ENCODE data around the gene DNAH12. TPM values are rescaled to one million over a fixed set of nuclear protein-coding genes. Genes with fewer than 3 reads are reported as not detected.
"Not testable (repeated sequence)": the region's sequence is repeated elsewhere in the genome, so short reads cannot be mapped to it uniquely, and the experiment has no call there.

The DNAH12 gene
- total and polyA plus RNA-seq, 2 donors (not counting 3 experiments of a cell fraction or from before 2014, with no cell fraction given) = 0.06 to 0.20 TPM

GRCh38 chr3:57444469-57444868, 99.7 kb downstream of the DNAH12 start:
- Histone ChIP-seq H3K4me3 (replicated peaks in 1 of 3; ENCODE audit: insufficient read depth in 1 of 3, low read depth in 1 of 3, low read length in 3 of 3) (no peak overlapping the region), H3K9me3 (replicated peaks; ENCODE audit: control insufficient read depth, insufficient read depth, low read length) (no peaks in the 10 kb centered on the region), H3K36me3 (ENCODE audit: control insufficient read depth in 2 of 2, extremely low read depth in 1 of 2, insufficient read depth in 2 of 2, low read length in 2 of 2) (no peaks in the 10 kb centered on the region), H3K27ac (ENCODE audit: insufficient read depth, low read depth, low read length) (peak overlapping the region; percentile 41), H3K9ac (replicated peaks; ENCODE audit: extremely low read depth, insufficient read depth, low read length) (peak overlapping the region; percentile 16), H3K9me1 (replicated peaks; ENCODE audit: control insufficient read depth, extremely low read depth, insufficient read depth, low read length) (no peaks in the 10 kb centered on the region), H3K4me2 (ENCODE audit: insufficient read depth, low read length) (peak overlapping the region; percentile 70), H2AFZ (ENCODE audit: low read depth, low read length) (peak overlapping the region; percentile 29), H4K20me1 (replicated peaks; ENCODE audit: control insufficient read depth, extremely low read depth, insufficient read depth, low read length) (no peaks in the 10 kb centered on the region), H3K79me2 (ENCODE audit: control insufficient read depth, insufficient read depth, low read length) (no peaks in the 10 kb centered on the region), H3K27me3 (ENCODE audit: control insufficient read depth in 2 of 2, insufficient read depth in 2 of 2, low read length in 2 of 2) (no peaks in the 10 kb centered on the region), H3K4me1 (ENCODE audit: control insufficient read depth, extremely low read depth, insufficient read depth, low read length) (peaks cover 5% of the 10 kb centered on the region)
- peak; percentile 68 for TF ChIP-seq FOS (IDR thresholded peaks at IDR 0.05; ENCODE audit: borderline replicate concordance, insufficient read depth, low read length)
- no peak for TF ChIP-seq MAX (IDR thresholded peaks at IDR 0.05; ENCODE audit: insufficient read depth, insufficient read length)
- peak; percentile 37 for TF ChIP-seq JUN (IDR thresholded peaks at IDR 0.05; ENCODE audit: borderline replicate concordance, insufficient read depth, insufficient read length, low read depth)
- no peak for TF ChIP-seq MYC (IDR thresholded peaks at IDR 0.05; ENCODE audit: low read depth, low read length)
- CTCF ChIA-PET = interaction anchor here (1.3 to 2.7 kb wide), 2 partner anchors 10 to 47 kb away, joined by 3 to 10 read pairs; no protein-coding TSS in a partner anchor
- dilution Hi-C loops (cut with MboI; ENCODE audit: extremely low pct_ligation_motif_present, low sequenced_read_pairs) = no loop called here
- POLR2A ChIA-PET = no interaction called here
- BruUV-seq (replicated peaks) = no TSS peak
- FAIRE-seq (peak; percentile 63), DNase-seq (ENCODE audit: low read depth, low spot score) (peak; percentile 50)
- intact Hi-C loops (cut with micrococcal nuclease) = no loop called here

- POLR2A ChIA-PET; H3K9me1 ChIP-seq (replicated peaks; ENCODE audit: control insufficient read depth, extremely low read depth, insufficient read depth, low read length); BruUV-seq (replicated peaks); H2AFZ ChIP-seq (ENCODE audit: low read depth, low read length); H3K4me1 ChIP-seq (ENCODE audit: control insufficient read depth, extremely low read depth, insufficient read depth, low read length); intact Hi-C loops (cut with micrococcal nuclease); H3K79me2 ChIP-seq (ENCODE audit: control insufficient read depth, insufficient read depth, low read length); H4K20me1 ChIP-seq (replicated peaks; ENCODE audit: control insufficient read depth, extremely low read depth, insufficient read depth, low read length); CTCF ChIA-PET; H3K27me3 ChIP-seq (ENCODE audit: control insufficient read depth in 2 of 2, insufficient read depth in 2 of 2, low read length in 2 of 2); dilution Hi-C loops (cut with MboI; ENCODE audit: extremely low pct_ligation_motif_present, low sequenced_read_pairs); H3K9me3 ChIP-seq (replicated peaks; ENCODE audit: control insufficient read depth, insufficient read depth, low read length); DNase-seq (ENCODE audit: low read depth, low spot score); H3K4me3 ChIP-seq (replicated peaks in 1 of 3; ENCODE audit: insufficient read depth in 1 of 3, low read depth in 1 of 3, low read length in 3 of 3); H3K4me2 ChIP-seq (ENCODE audit: insufficient read depth, low read length); H3K36me3 ChIP-seq (ENCODE audit: control insufficient read depth in 2 of 2, extremely low read depth in 1 of 2, insufficient read depth in 2 of 2, low read length in 2 of 2); H3K27ac ChIP-seq (ENCODE audit: insufficient read depth, low read depth, low read length); H3K9ac ChIP-seq (replicated peaks; ENCODE audit: extremely low read depth, insufficient read depth, low read length); FAIRE-seq: not testable (repeated sequence)
Measured at GRCh38 chr3:57440144-57440543, 104.0 kb downstream of the DNAH12 start.

GRCh38 chr3:57438460-57438859, 105.7 kb downstream of the DNAH12 start:
- intact Hi-C loops (cut with micrococcal nuclease); dilution Hi-C loops (cut with MboI; ENCODE audit: extremely low pct_ligation_motif_present, low sequenced_read_pairs); H3K27me3 ChIP-seq (ENCODE audit: control insufficient read depth in 2 of 2, insufficient read depth in 2 of 2, low read length in 2 of 2); POLR2A ChIA-PET; DNase-seq (ENCODE audit: low read depth, low spot score); H3K27ac ChIP-seq (ENCODE audit: insufficient read depth, low read depth, low read length); H3K79me2 ChIP-seq (ENCODE audit: control insufficient read depth, insufficient read depth, low read length); H3K9me3 ChIP-seq (replicated peaks; ENCODE audit: control insufficient read depth, insufficient read depth, low read length); H4K20me1 ChIP-seq (replicated peaks; ENCODE audit: control insufficient read depth, extremely low read depth, insufficient read depth, low read length); H3K36me3 ChIP-seq (ENCODE audit: control insufficient read depth in 2 of 2, extremely low read depth in 1 of 2, insufficient read depth in 2 of 2, low read length in 2 of 2); BruUV-seq (replicated peaks); H3K4me2 ChIP-seq (ENCODE audit: insufficient read depth, low read length); CTCF ChIA-PET; FAIRE-seq; H3K4me3 ChIP-seq (replicated peaks in 1 of 3; ENCODE audit: insufficient read depth in 1 of 3, low read depth in 1 of 3, low read length in 3 of 3); H3K9ac ChIP-seq (replicated peaks; ENCODE audit: extremely low read depth, insufficient read depth, low read length); H2AFZ ChIP-seq (ENCODE audit: low read depth, low read length); H3K9me1 ChIP-seq (replicated peaks; ENCODE audit: control insufficient read depth, extremely low read depth, insufficient read depth, low read length); H3K4me1 ChIP-seq (ENCODE audit: control insufficient read depth, extremely low read depth, insufficient read depth, low read length): not testable (repeated sequence)
